ENCODE data around the gene NEURL4. TPM values are rescaled to one million over a fixed set of nuclear protein-coding genes. Genes with fewer than 3 reads are reported as not detected.

Gene NEURL4
- polyA plus RNA-seq, 5 donors = 19.7 to 31.2 (median 28.1) TPM

- peak; percentile 76 to 82 for DNase-seq
Observed at GRCh38 chr17:7280519-7281073, 48.5 kb downstream of the NEURL4 start.

GRCh38 chr17:7279448-7279847 is 49.7 kb downstream of the NEURL4 start:
- DNase-seq = no peak

- DNase-seq = no peak
Observed at GRCh38 chr17:7266784-7267183, 62.4 kb downstream of the NEURL4 start.

Other genes starting within 250 kb of the NEURL4 start
- gene CLEC10A, start 249.1 kb downstream of the NEURL4 start, polyA plus RNA-seq (ENCODE audit: insufficient read depth in 1 of 5, insufficient read length in 5 of 5, low replicate concordance in 1 of 5) = 1 to 10 TPM; 2.1 to 4.8 (median 3.5) TPM
- 1 to 10 TPM in 1 of 5 donors, under 1 TPM in 4; 0.31 to 2.1 (median 0.72) TPM for gene ASGR2, start 214.5 kb downstream of the NEURL4 start, polyA plus RNA-seq (ENCODE audit: insufficient read depth in 1 of 5, insufficient read length in 5 of 5, low replicate concordance in 1 of 5)
- 10 to 100 TPM in 3 of 5 donors, 1 to 10 TPM in 2; 7.2 to 11.9 (median 10.4) TPM for gene ASGR1, start 150.0 kb downstream of the NEURL4 start, polyA plus RNA-seq (ENCODE audit: insufficient read depth in 1 of 5, insufficient read length in 5 of 5, low replicate concordance in 1 of 5)
- gene DLG4, start 109.5 kb downstream of the NEURL4 start, polyA plus RNA-seq (ENCODE audit: insufficient read depth in 1 of 5, insufficient read length in 5 of 5, low replicate concordance in 1 of 5) = 10 to 100 TPM; 33.6 to 62.3 (median 45.4) TPM
- gene ACADVL, start 109.4 kb downstream of the NEURL4 start, polyA plus RNA-seq (ENCODE audit: insufficient read depth in 1 of 5, insufficient read length in 5 of 5, low replicate concordance in 1 of 5) = 100 to 1,000 TPM; 289 to 380 (median 360) TPM
- gene DVL2, start 94.8 kb downstream of the NEURL4 start, polyA plus RNA-seq (ENCODE audit: insufficient read depth in 1 of 5, insufficient read length in 5 of 5, low replicate concordance in 1 of 5) = 10 to 100 TPM; 42.5 to 62.9 (median 56.0) TPM
- 10 to 100 TPM; 32.7 to 58.8 (median 46.7) TPM for gene PHF23, start 89.9 kb downstream of the NEURL4 start, polyA plus RNA-seq (ENCODE audit: insufficient read depth in 1 of 5, insufficient read length in 5 of 5, low replicate concordance in 1 of 5)
- 100 to 1,000 TPM; 375 to 529 (median 415) TPM for gene GABARAP, start 86.9 kb downstream of the NEURL4 start, polyA plus RNA-seq (ENCODE audit: insufficient read depth in 1 of 5, insufficient read length in 5 of 5, low replicate concordance in 1 of 5)
- 100 to 1,000 TPM; 128 to 156 (median 146) TPM for gene CTDNEP1, start 77.6 kb downstream of the NEURL4 start, polyA plus RNA-seq (ENCODE audit: insufficient read depth in 1 of 5, insufficient read length in 5 of 5, low replicate concordance in 1 of 5)
- 10 to 100 TPM; 36.6 to 49.7 (median 40.6) TPM for gene ELP5, start 77.1 kb downstream of the NEURL4 start, polyA plus RNA-seq (ENCODE audit: insufficient read depth in 1 of 5, insufficient read length in 5 of 5, low replicate concordance in 1 of 5)
- gene CLDN7, start 66.9 kb downstream of the NEURL4 start, polyA plus RNA-seq (ENCODE audit: insufficient read depth in 1 of 5, insufficient read length in 5 of 5, low replicate concordance in 1 of 5) = 10 to 100 TPM; 22.3 to 35.1 (median 33.6) TPM
- gene SLC2A4, start 47.6 kb downstream of the NEURL4 start, polyA plus RNA-seq (ENCODE audit: insufficient read depth in 1 of 5, insufficient read length in 5 of 5, low replicate concordance in 1 of 5) = 1 to 10 TPM in 4 of 5 donors, under 1 TPM in 1; 0.80 to 2.7 (median 1.2) TPM
- 1 to 10 TPM; 1.2 to 2.4 (median 1.4) TPM for gene YBX2, start 34.7 kb downstream of the NEURL4 start, polyA plus RNA-seq (ENCODE audit: insufficient read depth in 1 of 5, insufficient read length in 5 of 5, low replicate concordance in 1 of 5)
- 100 to 1,000 TPM; 224 to 373 (median 229) TPM for gene EIF5A, start 21.7 kb downstream of the NEURL4 start, polyA plus RNA-seq (ENCODE audit: insufficient read depth in 1 of 5, insufficient read length in 5 of 5, low replicate concordance in 1 of 5)
- gene GPS2, start 14.0 kb downstream of the NEURL4 start, polyA plus RNA-seq (ENCODE audit: insufficient read depth in 1 of 5, insufficient read length in 5 of 5, low replicate concordance in 1 of 5) = 10 to 100 TPM; 65.7 to 91.2 (median 81.3) TPM
- gene ACAP1, start 7.2 kb upstream of the NEURL4 start, polyA plus RNA-seq (ENCODE audit: insufficient read depth in 1 of 5, insufficient read length in 5 of 5, low replicate concordance in 1 of 5) = 1 to 10 TPM; 5.5 to 9.9 (median 7.5) TPM
- 10 to 100 TPM in 3 of 5 donors, 1 to 10 TPM in 2; 9.6 to 13.9 (median 10.3) TPM for gene KCTD11, start 22.8 kb upstream of the NEURL4 start, polyA plus RNA-seq (ENCODE audit: insufficient read depth in 1 of 5, insufficient read length in 5 of 5, low replicate concordance in 1 of 5)
- not detected for gene TMEM95, start 25.8 kb upstream of the NEURL4 start, polyA plus RNA-seq (ENCODE audit: insufficient read depth in 1 of 5, insufficient read length in 5 of 5, low replicate concordance in 1 of 5)
- gene TNK1, start 51.8 kb upstream of the NEURL4 start, polyA plus RNA-seq (ENCODE audit: insufficient read depth in 1 of 5, insufficient read length in 5 of 5, low replicate concordance in 1 of 5) = 1 to 10 TPM; 5.1 to 6.8 (median 6.7) TPM
- gene PLSCR3, start 65.2 kb upstream of the NEURL4 start, polyA plus RNA-seq (ENCODE audit: insufficient read depth in 1 of 5, insufficient read length in 5 of 5, low replicate concordance in 1 of 5) = 10 to 100 TPM; 39.3 to 74.6 (median 57.6) TPM
- 10 to 100 TPM; 67.5 to 86.1 (median 74.5) TPM for gene TMEM256, start 74.8 kb upstream of the NEURL4 start, polyA plus RNA-seq (ENCODE audit: insufficient read depth in 1 of 5, insufficient read length in 5 of 5, low replicate concordance in 1 of 5)
- gene NLGN2, start 78.5 kb upstream of the NEURL4 start, polyA plus RNA-seq (ENCODE audit: insufficient read depth in 1 of 5, insufficient read length in 5 of 5, low replicate concordance in 1 of 5) = 10 to 100 TPM; 22.6 to 36.3 (median 31.7) TPM
- not detected for gene SPEM1, start 91.0 kb upstream of the NEURL4 start, polyA plus RNA-seq (ENCODE audit: insufficient read depth in 1 of 5, insufficient read length in 5 of 5, low replicate concordance in 1 of 5)
- gene SPEM2, start 96.3 kb upstream of the NEURL4 start, polyA plus RNA-seq (ENCODE audit: insufficient read depth in 1 of 5, insufficient read length in 5 of 5, low replicate concordance in 1 of 5) = not detected
- not detected for gene SPEM3, start 99.5 kb upstream of the NEURL4 start, polyA plus RNA-seq (ENCODE audit: insufficient read depth in 1 of 5, insufficient read length in 5 of 5, low replicate concordance in 1 of 5)
- gene TMEM102, start 106.1 kb upstream of the NEURL4 start, polyA plus RNA-seq (ENCODE audit: insufficient read depth in 1 of 5, insufficient read length in 5 of 5, low replicate concordance in 1 of 5) = 1 to 10 TPM; 2.1 to 3.2 (median 2.4) TPM
- 1 to 10 TPM; 1.4 to 2.5 (median 1.9) TPM for gene FGF11, start 110.2 kb upstream of the NEURL4 start, polyA plus RNA-seq (ENCODE audit: insufficient read depth in 1 of 5, insufficient read length in 5 of 5, low replicate concordance in 1 of 5)
- 10 to 100 TPM in 3 of 5 donors, 1 to 10 TPM in 2; 9.0 to 14.8 (median 10.5) TPM for gene CHRNB1, start 115.7 kb upstream of the NEURL4 start, polyA plus RNA-seq (ENCODE audit: insufficient read depth in 1 of 5, insufficient read length in 5 of 5, low replicate concordance in 1 of 5)
- gene ZBTB4, start 150.3 kb upstream of the NEURL4 start, polyA plus RNA-seq (ENCODE audit: insufficient read depth in 1 of 5, insufficient read length in 5 of 5, low replicate concordance in 1 of 5) = 10 to 100 TPM; 36.6 to 52.9 (median 43.8) TPM
- under 1 TPM; 0.15 to 0.40 (median 0.35) TPM for gene SLC35G6, start 152.1 kb upstream of the NEURL4 start, polyA plus RNA-seq (ENCODE audit: insufficient read depth in 1 of 5, insufficient read length in 5 of 5, low replicate concordance in 1 of 5)
- 100 to 1,000 TPM in 1 of 5 donors, 10 to 100 TPM in 4; 79.6 to 127 (median 89.6) TPM for gene POLR2A, start 155.0 kb upstream of the NEURL4 start, polyA plus RNA-seq (ENCODE audit: insufficient read depth in 1 of 5, insufficient read length in 5 of 5, low replicate concordance in 1 of 5)
- 10 to 100 TPM; 20.1 to 40.5 (median 31.3) TPM for gene TNFSF12, start 219.7 kb upstream of the NEURL4 start, polyA plus RNA-seq (ENCODE audit: insufficient read depth in 1 of 5, insufficient read length in 5 of 5, low replicate concordance in 1 of 5)
- 10 to 100 TPM; 16.2 to 23.2 (median 17.2) TPM for gene TNFSF13, start 229.4 kb upstream of the NEURL4 start, polyA plus RNA-seq (ENCODE audit: insufficient read depth in 1 of 5, insufficient read length in 5 of 5, low replicate concordance in 1 of 5)
- 10 to 100 TPM; 61.1 to 72.4 (median 70.5) TPM for gene SENP3, start 232.6 kb upstream of the NEURL4 start, polyA plus RNA-seq (ENCODE audit: insufficient read depth in 1 of 5, insufficient read length in 5 of 5, low replicate concordance in 1 of 5)

Data from right lung (tissue), 5 donors.